Pons (tissue), 1 donor: ENCODE measurements around the gene TCTN2.

Experiments used
- DNase-seq: peaks from one replicate; pipeline ENCODE4 v3.0.0-alpha.2; 2016; ENCODE audit warnings: low spot score

Gene TCTN2

DNA sequence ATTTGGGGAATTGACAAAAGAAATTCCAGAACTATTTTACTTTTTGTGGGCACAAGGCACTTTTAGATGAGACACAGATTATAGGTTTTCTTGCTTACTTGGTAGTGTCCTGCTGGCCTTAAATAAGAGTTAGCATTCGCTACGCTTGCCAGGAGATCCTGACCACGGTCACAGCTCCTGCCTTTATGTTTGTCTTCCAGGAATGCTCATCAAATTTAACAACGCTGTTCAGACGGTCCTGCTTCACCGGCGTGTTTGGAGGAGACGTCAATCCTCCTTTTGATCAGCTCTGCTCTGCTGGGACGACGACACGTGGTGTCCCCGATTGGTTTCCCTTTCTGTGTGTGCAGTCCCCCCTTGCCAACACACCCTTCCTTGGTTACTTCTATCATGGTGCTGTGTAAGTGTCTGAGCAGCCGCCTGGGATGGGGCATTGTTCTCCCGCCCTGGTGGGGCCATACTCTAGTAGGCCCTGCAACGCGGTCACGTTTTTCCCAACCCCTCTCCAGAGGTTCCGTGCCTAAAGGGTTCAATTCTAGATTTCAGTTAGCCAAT lies 15.8 kb downstream of the TCTN2 start:
- DNase-seq: no peak

- DNase-seq: no peak
These were observed 19.4 kb downstream of the TCTN2 start for GRCh38 chr12:123690191-123690840.

DNA sequence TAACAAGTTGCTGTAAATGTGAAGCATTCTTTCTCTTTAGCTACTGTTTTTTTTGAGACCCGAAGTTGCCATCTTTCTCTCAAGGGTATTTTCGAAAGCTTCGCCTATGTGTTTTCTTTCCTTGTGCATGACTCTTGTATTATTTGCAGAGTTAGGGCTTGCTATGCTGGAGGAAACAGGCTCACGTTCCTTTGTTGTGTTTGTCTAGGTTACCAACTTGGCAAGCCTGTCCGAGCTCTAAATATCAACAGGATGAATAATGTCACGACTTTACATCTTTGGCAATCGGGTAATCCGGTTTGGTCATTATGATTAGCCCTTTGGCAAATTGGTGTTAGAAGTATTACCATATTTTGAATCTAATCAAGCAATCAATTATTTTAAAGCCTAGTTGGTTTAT lies 25.3 kb downstream of the TCTN2 start:
- no peak for DNase-seq

DNA sequence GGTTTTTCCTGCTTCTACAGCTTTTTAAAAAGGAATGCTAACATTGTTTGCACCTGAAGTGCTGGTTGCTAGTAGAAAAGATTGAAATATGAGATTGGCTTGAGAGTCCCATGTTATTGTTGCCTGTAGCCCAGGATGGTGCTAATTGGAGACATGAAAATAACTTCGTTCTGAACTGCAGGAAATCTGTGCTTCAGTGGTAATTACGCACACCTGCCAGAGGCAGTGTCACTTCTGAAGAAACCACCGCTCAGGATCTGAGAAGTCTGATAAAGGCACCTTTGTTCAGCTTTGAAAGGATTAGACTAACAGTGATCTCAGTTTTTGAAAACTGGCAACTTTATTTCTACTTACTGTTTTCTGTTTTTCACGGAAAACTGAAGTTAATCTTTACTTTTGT lies 25.7 kb downstream of the TCTN2 start:
- no peak for DNase-seq

DNA sequence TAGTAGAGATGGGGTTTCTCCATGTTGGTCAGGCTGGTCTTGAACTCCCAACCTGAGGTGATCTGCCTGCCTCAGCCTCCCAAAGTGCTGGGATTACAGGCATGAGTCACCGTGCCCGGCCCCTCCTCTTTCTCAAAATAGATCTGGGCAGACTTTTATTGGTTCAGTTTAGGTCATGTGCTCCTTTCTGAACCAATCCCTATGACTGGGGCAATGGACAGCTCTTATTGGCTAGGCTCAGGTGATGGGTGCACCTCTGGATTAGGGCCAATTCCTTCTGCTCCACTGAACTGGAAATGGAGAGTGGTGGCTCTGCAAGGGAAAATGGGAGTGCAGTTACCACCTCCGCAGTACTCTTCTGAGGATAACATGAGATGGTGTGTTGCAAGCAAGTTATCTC lies 35.0 kb downstream of the TCTN2 start:
- no peak for DNase-seq

- DNase-seq: no peak
These were observed 36.6 kb downstream of the TCTN2 start for GRCh38 chr12:123707466-123707865.

- DNase-seq: no peak
These were observed 41.9 kb downstream of the TCTN2 start for GRCh38 chr12:123712780-123713319.

- DNase-seq: peak; percentile 18
These were observed 42.5 kb downstream of the TCTN2 start for GRCh38 chr12:123713398-123713797.

DNA sequence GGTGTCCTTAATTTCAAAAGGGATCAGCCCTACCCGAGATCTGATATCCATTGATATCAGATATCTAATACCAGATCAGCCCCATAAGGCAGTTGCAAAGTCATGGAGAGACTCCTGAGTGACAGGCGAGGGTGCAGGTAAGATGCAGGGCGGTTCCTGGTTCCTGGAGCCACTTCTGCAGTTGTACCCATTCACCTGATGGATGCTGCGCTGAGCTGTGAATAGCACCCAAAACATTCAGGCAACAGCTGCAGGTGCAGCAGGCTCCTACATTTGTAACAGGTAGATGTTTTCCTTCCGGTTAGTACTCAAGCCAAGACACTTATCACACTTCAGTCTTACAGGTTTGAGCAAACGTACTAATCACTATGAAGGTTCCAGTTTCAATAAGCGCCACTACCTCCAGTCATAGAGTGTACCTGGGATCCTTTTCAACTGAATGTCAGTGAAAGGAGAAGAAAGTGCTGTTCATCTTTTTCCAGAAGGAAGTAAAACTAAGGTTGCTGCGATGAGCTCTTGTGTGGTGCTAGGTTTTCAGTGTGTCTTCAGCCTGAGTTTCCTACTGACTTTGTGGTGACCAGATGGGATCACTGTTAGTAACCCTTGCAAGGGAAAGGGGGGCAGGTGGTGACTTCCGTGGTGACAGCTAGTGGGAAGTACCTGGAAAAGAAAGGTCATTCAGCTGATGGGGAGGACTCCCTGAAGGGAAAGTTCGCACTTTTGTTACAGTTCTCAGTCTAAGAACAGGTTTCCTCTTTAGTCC lies 43.1 kb downstream of the TCTN2 start:
- DNase-seq: no peak

DNA sequence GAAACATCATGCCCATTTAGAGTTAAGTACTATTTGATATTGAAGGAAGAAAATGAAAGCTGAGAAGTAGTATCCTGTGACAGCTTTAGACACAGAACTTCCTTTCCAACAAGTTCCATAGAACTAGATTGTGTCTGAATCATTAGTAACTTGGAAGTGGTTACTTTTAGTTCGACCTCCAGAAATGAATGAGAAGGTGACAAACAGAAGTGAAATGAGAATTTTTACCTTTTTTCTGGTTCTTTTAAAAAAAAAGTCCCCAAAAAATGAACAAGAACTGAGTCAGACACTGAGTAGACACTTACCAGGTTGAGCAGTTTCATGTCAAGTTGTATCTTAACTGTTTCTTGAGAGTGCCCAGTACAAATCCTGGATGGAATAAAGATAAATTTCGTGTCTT lies 44.3 kb downstream of the TCTN2 start:
- DNase-seq: no peak

DNA sequence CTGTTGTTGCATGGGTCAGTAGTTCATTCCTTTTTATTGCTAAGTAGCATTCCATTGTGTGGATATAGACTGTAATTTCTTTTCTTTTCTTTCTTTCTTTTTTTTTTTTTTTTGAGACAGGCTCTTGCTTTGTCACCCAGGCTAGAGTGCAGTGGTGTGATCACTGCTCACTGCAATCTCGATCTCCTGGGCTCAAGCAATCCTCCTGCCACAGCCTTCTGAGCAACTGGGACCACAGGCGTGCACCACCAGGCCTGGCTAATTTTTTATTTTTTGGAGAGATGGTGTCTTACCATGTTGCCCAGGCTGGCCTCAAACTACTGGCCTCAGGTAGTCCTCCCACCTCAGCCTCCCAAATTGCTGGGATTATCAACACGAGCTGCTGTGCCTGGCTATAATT lies 46.4 kb downstream of the TCTN2 start:
- DNase-seq: no peak

DNA sequence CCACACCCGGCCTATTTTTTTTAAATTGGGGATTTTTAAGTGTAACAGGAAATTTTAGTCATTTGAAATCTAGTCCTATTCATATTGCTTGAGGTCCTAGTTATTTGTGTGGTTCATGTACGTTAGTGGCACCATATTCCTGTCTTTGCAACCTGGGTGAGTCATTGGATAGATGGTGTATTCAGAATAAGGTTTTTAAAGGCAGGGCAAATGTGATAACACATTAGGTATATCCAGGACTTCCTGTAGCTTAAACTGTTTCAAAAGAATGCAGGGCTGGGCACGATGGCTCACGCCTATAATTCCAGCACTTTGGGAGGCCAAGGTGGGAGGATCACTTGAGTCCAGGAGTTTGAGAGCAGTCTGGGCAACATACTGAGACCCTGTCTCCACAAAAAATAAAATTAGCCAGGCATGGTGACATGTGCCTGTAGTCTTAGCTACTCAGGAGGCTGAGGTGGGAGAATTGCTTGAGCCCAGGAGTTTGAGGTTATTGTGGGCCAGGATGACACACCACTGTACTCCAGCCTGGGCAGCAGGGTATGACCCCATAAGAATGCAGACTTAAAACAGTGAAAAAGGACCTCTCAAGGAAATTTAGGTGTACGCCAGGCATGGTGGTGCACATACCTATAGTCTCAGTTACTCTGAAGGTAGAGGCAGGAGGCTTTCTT lies 49.4 kb downstream of the TCTN2 start:
- DNase-seq: no peak

GRCh38 chr12:123721245-123721644 lies 50.3 kb downstream of the TCTN2 start:
- no peak for DNase-seq

DNA sequence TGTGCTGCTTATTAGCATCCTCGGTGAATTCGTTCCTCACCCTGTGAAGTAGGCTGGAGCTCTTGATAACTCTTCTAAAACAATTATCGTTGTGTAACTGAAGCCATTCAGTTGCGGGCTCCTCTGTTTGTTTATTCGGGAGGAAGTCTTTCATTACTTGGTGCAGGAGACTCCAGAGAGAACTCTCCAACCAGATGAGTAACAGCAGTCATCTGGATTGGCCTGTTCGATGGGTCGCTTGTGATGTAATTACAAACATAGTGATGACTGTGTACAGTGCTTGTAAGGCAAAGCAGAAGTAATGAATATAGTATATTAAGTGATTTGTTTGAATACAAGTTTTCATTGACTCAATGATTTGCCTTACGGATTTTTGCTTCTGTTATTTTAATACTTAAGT lies 52.1 kb downstream of the TCTN2 start:
- DNase-seq: no peak

GRCh38 chr12:123723765-123724164 lies 52.9 kb downstream of the TCTN2 start:
- DNase-seq: no peak

DNA sequence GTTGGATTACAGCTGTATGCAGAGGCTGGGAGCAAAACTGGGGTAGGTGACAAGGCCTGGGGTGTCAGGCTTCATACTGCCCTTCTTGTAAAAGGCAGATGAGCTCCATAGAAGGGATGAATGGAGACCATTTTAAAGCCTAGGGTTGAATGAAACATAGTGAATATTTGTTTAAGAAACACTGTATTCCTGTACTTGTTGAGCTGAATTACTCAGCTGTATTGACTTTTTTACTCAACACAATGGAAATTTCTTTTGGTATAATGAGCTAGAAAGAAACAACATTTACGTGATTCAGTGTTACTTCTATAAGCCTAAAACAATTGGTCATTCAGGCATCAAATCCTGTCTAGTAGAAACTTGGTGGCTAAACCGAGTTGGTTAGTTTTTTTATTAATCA lies 55.3 kb downstream of the TCTN2 start:
- peak; percentile 66 for DNase-seq

DNA sequence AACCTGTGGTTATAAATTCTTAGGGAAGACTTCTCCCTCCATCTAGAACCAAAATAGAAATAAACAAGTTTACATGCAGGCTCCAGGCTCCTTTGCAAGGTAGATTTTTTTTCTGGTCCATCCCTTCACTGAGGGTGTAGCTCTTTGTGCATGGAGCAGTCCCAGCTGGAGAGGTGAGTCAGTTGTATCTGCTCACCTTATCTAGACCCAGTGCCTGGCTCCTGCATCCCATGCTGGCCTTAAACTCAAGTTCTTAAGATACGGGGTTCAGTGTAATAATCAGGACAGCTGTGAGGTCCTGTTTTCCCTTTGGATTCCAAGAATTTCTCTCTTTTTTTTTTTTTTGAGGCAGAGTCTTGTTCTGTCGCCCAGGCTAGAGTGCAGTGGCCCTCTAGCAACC lies 56.0 kb downstream of the TCTN2 start:
- no peak for DNase-seq

DNA sequence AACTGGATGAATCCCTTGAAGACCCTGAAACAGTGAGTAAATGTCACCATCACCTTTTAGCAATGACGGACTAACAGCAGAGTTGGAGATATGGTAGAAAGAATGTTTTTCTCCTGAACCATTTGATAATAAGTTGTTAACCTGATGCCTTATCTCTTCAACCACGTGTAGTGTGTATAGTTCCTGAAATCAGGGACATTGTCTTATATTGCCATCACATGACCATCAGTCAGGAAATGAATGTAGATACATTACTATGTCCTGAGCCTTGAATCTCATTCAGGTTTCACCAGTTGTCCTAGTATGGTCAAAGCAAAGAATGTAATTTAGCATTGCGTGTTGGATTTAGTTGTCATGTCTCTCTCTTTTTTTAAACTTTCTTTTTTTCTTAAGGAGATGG lies 57.0 kb downstream of the TCTN2 start:
- DNase-seq: no peak

DNA sequence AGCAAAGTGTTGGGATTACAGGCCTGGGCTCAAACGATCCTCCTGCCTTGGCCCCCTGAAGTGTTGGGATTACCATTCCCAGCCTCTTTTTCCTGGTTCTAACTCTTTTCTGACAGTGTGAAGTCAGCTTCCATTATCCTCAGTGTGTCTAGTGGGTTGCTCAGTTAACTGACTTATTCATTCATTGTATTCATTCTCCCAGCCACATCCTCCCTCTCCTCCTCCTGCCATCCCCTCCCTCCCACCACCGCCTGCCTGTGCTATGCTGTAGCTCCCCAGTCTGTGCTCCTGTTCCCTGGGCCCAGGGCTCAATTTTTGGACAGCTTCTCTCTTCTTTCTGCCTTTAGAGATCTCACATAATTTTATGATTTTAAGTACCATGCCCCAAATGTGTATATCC lies 60.7 kb downstream of the TCTN2 start:
- peak; percentile 12 for DNase-seq

DNA sequence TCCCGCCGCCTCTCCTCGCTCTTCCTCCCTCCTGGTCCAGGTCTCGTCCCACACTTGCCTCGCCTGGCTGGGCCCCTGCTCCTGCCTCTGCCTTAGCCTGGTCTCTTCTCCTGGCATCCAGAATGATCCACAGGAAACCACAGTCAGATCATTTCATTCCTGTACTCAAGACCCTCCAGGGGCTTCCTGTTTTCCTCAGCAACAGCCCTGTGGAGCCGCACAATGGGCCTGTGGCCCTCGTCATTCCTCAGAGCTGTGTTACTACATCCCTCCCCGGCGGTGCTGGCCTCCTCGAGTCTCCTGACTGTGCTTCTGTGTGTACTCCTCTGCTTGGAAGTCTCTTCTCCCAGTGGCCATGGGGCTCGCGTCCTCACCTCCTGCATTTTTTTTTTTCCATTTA lies 61.3 kb downstream of the TCTN2 start:
- no peak for DNase-seq

DNA sequence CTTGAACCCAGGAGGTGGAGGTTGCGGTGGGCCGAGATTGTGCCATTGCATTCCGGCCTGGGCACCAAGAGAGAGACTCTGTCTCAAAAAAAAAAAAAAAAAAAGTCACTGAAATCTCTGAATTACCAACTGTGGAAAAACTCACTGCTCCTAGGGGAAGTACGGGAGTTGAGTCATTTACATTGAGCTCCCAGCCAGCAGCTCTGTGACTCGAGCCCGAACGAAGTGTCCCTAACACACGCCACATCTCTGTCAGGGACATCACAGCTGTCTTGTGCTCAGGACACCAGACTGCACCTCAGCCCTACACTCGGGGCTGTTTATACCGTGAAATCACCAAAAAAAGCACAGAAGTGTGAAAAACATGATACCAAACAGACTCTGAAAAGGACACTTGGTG lies 62.3 kb downstream of the TCTN2 start:
- no peak for DNase-seq

DNA sequence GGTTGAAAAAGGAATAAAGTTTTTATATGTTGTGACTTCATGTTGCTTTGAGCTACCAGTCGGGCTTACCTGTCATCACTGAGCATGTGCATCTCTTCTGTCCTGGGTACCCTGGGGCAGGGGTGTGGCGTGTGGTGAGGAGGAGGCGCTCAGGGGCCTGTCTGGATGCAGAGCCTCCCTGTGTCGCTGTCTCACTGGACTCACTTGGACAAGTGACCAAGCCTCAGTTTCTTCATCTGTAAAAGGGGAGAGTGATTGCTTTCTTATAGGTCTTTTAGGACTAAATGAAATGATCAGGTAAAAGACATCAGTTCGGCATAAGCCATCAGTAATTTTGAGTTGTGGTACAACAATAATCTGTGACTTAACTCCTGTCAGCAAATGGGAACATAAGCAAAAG lies 63.4 kb downstream of the TCTN2 start:
- no peak for DNase-seq
